Nephron (organoid): ENCODE data around the gene FRS3.

Experiments
- H3K27ac Mint-ChIP-seq, 3 experiments: 2 replicates each; pipeline ENCODE4 v1.8.0; 2020; ENCODE audit warnings: mixed read lengths in 3 of 3, mild to moderate bottlenecking in 2 of 3, moderate library complexity in 1 of 3
- H3K27me3 Mint-ChIP-seq: 2 replicates; pipeline ENCODE4 v1.8.0; 2021; ENCODE audit warnings: low read depth, mild to moderate bottlenecking, moderate library complexity, mixed read lengths
- H3K36me3 Mint-ChIP-seq: 2 replicates; pipeline ENCODE4 v1.8.0; 2020; ENCODE audit warnings: low read depth, mixed read lengths
- H3K4me1 Mint-ChIP-seq: 2 replicates; pipeline ENCODE4 v1.8.0; 2020; ENCODE audit warnings: mixed read lengths
- H3K4me3 Mint-ChIP-seq, 3 experiments: 2 replicates each; pipeline ENCODE4 v1.8.0; 2020; ENCODE audit warnings: mild to moderate bottlenecking in 3 of 3, mixed read lengths in 3 of 3, moderate library complexity in 2 of 3
- H3K9me3 Mint-ChIP-seq: 2 replicates; pipeline ENCODE4 v1.8.0; 2020; ENCODE audit warnings: mixed read lengths
- TF ChIP-seq, protein P1 (sequence below), 3 experiments: fragments of 200-600 bp; sonication (generic); IDR thresholded peaks; one replicate each; pipeline ENCODE4 v1.5.0; 2021; ENCODE audit warnings: antibody characterized with exemption in 3 of 3; ENCODE audit not compliant: unreplicated experiment in 3 of 3

The FRS3 gene

DNA sequence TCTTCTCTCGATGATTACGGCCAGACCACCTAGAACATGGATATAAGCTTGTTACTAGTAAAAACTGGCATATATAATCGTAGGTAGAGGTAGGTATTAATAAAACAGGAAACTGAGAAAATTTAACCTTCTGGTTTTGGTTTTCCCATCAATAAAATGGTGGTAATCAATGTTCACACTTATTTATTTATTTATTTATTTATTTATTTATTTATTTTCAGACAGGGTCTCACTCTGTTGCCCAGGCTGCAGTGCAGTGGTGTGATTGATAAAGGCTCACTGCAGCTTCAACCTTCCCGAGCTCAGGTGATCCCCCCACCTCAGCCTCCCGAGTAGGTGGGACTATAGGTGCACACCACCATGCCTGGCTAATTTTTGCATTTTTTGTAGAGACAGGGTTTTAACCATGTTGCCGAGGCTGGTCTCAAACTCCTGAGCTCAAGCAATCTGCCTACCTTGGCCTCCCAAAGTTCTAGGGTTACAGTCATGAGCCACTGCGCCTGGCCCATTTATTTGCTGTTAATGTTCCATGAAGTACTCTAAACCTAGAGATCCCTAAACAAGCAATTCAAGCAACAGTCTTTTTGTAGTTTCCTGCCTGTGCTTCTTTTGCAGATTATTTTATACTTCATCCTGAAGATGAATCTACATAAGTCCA is 19.3 kb upstream of the FRS3 start:
- Mint-ChIP-seq H3K27ac (peak overlapping the region in 2 of 3 experiments; percentile 74 to 94), H3K36me3 (peaks cover 16% of the 10 kb centered on the region), H3K4me1 (no peaks in the 10 kb centered on the region), H3K27me3 (no peaks in the 10 kb centered on the region), H3K9me3 (no peaks in the 10 kb centered on the region), H3K4me3 (no peak overlapping the region)
- TF ChIP-seq, protein P1, sequence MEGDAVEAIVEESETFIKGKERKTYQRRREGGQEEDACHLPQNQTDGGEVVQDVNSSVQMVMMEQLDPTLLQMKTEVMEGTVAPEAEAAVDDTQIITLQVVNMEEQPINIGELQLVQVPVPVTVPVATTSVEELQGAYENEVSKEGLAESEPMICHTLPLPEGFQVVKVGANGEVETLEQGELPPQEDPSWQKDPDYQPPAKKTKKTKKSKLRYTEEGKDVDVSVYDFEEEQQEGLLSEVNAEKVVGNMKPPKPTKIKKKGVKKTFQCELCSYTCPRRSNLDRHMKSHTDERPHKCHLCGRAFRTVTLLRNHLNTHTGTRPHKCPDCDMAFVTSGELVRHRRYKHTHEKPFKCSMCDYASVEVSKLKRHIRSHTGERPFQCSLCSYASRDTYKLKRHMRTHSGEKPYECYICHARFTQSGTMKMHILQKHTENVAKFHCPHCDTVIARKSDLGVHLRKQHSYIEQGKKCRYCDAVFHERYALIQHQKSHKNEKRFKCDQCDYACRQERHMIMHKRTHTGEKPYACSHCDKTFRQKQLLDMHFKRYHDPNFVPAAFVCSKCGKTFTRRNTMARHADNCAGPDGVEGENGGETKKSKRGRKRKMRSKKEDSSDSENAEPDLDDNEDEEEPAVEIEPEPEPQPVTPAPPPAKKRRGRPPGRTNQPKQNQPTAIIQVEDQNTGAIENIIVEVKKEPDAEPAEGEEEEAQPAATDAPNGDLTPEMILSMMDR (IDR thresholded peaks at IDR 0.05; ENCODE audit: unreplicated experiment in 3 of 3), result no peak

DNA sequence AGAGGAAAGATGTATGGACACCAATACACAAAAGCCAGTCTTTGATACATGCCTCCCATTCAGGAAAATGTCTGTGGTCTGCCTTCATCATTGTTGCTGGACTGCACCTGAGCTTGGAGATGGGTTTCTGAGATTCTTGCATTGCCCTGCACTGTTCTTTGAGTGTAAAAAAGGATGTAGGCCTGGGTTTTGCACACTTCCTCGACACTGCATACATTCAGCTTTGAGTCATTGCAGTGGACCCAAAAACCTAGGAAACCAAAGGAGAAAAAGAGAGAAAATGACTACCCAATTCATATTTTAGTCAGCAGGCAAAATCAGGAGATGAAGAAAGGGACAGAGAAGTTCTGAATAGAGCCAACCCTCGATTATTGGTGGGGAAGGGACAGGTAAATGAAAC is 16.8 kb upstream of the FRS3 start:
- no peaks in the 10 kb centered on the region for H3K4me1 Mint-ChIP-seq
- H3K27ac Mint-ChIP-seq, result no peak overlapping the region
- H3K9me3 Mint-ChIP-seq, result no peaks in the 10 kb centered on the region
- H3K36me3 Mint-ChIP-seq, result peaks cover 24% of the 10 kb centered on the region
- TF ChIP-seq, protein P1 (IDR thresholded peaks at IDR 0.05; ENCODE audit: unreplicated experiment in 3 of 3), result no peak
- H3K4me3 Mint-ChIP-seq, result no peak overlapping the region
- no peaks in the 10 kb centered on the region for H3K27me3 Mint-ChIP-seq

DNA sequence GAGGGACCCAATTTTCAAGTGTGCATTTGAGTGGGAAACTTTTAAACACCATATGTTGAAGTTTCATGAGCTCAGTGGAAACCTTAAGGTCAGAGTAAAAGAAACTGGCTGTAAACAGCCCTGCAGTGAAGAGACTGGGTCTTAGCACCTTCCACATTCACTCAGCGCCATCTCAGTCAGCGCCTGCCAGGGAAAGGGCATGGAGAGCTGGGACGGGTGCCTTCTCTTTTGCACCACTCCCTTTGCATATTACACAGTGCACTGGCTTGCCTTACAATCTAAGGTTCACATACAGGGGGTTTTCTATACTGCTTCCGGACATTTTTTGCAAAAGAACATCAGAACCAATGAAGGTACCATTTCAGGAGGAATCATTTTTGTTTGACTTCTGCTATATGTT is 12.3 kb upstream of the FRS3 start:
- peaks cover 32% of the 10 kb centered on the region for H3K36me3 Mint-ChIP-seq
- no peaks in the 10 kb centered on the region for H3K9me3 Mint-ChIP-seq
- H3K4me1 Mint-ChIP-seq, result peaks cover 9% of the 10 kb centered on the region
- no peak overlapping the region for H3K27ac Mint-ChIP-seq
- H3K27me3 Mint-ChIP-seq, result no peaks in the 10 kb centered on the region
- TF ChIP-seq, protein P1 (IDR thresholded peaks at IDR 0.05; ENCODE audit: unreplicated experiment in 3 of 3), result no peak
- H3K4me3 Mint-ChIP-seq, result no peak overlapping the region

- Mint-ChIP-seq H3K27me3 (no peaks in the 10 kb centered on the region), H3K27ac (no peak overlapping the region)
- TF ChIP-seq, protein P1 (IDR thresholded peaks at IDR 0.05; ENCODE audit: unreplicated experiment in 3 of 3), result no peak
Measured at GRCh38 chr6:41791305-41791704, 11.6 kb upstream of the FRS3 start.

GRCh38 chr6:41790045-41790444 is 10.3 kb upstream of the FRS3 start:
- Mint-ChIP-seq H3K9me3 (no peaks in the 10 kb centered on the region), H3K27me3 (no peaks in the 10 kb centered on the region), H3K4me3 (peak overlapping the region; percentile 50 to 92 (median 62)), H3K36me3 (peaks cover 27% of the 10 kb centered on the region), H3K4me1 (peaks cover 15% of the 10 kb centered on the region), H3K27ac (no peak overlapping the region)
- TF ChIP-seq, protein P1 (IDR thresholded peaks at IDR 0.05; ENCODE audit: unreplicated experiment in 3 of 3), result no peak

More at GRCh38 chr6:41791305-41791704, 11.6 kb upstream of the FRS3 start:
- no peaks in the 10 kb centered on the region for H3K9me3 Mint-ChIP-seq
- peaks cover 9% of the 10 kb centered on the region for H3K4me1 Mint-ChIP-seq
- H3K4me3 Mint-ChIP-seq, result no peak overlapping the region
- peaks cover 27% of the 10 kb centered on the region for H3K36me3 Mint-ChIP-seq

DNA sequence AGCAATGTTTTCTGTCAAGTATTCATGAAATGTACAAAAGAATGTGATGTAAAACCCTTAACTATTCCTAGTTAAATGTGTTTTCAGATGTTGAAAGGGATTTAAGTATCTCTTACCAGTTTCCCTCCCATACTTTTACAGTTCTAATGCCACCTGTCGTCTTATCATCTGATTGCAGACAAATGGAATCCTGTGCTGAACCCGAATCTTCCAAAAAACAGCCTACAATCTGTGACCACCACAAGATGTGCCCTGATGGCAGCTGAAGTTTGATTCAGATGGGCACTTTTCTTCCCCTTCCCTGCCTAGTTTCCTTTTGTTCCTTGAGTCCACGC is 9.7 kb upstream of the FRS3 start:
- Mint-ChIP-seq H3K27ac (peak overlapping the region; percentile 25 to 76 (median 68)), H3K9me3 (no peaks in the 10 kb centered on the region), H3K4me3 (peak overlapping the region; percentile 92 to 99 (median 93)), H3K36me3 (peaks cover 27% of the 10 kb centered on the region), H3K27me3 (no peaks in the 10 kb centered on the region), H3K4me1 (peaks cover 18% of the 10 kb centered on the region)
- TF ChIP-seq, protein P1 (IDR thresholded peaks at IDR 0.05; ENCODE audit: unreplicated experiment in 3 of 3), result no peak
